Occipital lobe (tissue), 2 donors: ENCODE data around the gene MAZ. TPM values are rescaled to one million over a fixed set of nuclear protein-coding genes. Genes with fewer than 3 reads are reported as not detected.

Source experiments
- DNase-seq: peaks from one replicate; lab custom pipeline; 2025; lab: John Stamatoyannopoulos, UW
- total RNA-seq: library from RNA; depleted of rRNA; stranded (reverse); fragments of >200 nt; gene quantifications from one replicate; pipeline ENCODE4 v1.2.3, GENCODE V29; 2014

The MAZ gene
- total RNA-seq, 1 donor from 2014 or later = 271 TPM

DNA sequence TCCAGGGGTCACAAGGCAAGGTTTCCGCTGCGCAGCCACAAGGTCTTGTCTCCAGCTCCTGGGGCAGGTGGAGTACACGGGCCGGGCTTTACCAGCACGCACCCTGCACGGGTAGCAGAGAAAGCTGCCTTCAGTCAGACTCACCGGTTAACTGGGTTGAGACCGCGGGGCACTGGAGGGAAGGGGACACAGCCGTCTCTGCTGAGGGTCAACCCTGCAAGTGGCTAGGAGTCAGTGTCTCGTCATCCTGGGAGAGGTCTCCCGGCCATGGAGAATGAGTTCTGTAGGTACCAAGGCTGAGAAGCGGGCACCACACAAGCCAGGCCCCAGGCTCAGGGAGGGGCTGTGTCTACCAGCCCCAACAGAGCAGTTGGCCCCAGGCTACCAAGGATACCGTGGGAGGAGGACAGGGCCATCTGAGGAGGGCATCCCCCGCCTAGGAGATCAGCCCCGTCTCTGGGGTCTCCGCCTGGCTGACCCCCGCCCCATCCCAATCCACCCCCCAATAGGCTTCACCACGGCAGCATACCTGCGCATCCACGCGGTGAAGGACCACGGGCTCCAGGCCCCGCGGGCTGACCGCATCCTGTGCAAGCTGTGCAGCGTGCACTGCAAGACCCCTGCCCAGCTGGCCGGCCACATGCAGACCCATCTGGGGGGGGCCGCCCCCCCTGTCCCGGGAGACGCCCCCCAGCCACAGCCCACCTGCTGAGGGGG is 2.9 kb downstream of the MAZ start:
- DNase-seq = no peak

- DNase-seq = no peak
Observed at GRCh38 chr16:29809850-29810698, 3.7 kb downstream of the MAZ start.

GRCh38 chr16:29810699-29811169 is 4.4 kb downstream of the MAZ start:
- DNase-seq = no peak

- DNase-seq = peak; percentile 88
Observed at GRCh38 chr16:29811170-29811895, 5.0 kb downstream of the MAZ start.

GRCh38 chr16:29811896-29812665 is 5.8 kb downstream of the MAZ start, which contains the start of gene PRRT2:
TSS of gene PRRT2 (plus strand) at chr16:29812193. CDS start at chr16:29813055, 862 bp downstream.
- peak; percentile 55 for DNase-seq

DNA sequence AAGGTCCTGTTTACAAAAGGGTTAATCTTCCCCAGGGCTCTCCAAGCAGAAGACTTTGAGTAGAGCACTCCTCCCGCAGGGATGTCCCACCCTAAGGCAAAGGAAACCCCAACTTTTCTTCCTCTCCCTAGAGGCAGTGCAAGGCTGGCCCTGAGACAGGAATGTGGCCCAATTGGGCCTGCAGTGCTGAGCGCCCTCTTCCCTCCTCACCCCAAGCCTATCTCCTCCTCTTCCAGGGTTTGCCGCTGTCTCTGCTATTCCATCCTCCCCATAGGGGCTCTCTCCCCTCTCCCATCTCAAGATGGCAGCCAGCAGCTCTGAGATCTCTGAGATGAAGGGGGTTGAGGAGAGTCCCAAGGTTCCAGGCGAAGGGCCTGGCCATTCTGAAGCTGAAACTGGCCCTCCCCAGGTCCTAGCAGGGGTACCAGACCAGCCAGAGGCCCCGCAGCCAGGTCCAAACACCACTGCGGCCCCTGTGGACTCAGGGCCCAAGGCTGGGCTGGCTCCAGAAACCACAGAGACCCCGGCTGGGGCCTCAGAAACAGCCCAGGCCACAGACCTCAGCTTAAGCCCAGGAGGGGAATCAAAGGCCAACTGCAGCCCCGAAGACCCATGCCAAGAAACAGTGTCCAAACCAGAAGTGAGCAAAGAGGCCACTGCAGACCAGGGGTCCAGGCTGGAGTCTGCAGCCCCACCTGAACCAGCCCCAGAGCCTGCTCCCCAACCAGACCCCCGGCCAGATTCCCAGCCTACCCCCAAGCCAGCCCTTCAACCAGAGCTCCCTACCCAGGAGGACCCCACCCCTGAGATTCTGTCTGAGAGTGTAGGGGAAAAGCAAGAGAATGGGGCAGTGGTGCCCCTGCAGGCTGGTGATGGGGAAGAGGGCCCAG is 6.7 kb downstream of the MAZ start:
- no peak for DNase-seq

DNA sequence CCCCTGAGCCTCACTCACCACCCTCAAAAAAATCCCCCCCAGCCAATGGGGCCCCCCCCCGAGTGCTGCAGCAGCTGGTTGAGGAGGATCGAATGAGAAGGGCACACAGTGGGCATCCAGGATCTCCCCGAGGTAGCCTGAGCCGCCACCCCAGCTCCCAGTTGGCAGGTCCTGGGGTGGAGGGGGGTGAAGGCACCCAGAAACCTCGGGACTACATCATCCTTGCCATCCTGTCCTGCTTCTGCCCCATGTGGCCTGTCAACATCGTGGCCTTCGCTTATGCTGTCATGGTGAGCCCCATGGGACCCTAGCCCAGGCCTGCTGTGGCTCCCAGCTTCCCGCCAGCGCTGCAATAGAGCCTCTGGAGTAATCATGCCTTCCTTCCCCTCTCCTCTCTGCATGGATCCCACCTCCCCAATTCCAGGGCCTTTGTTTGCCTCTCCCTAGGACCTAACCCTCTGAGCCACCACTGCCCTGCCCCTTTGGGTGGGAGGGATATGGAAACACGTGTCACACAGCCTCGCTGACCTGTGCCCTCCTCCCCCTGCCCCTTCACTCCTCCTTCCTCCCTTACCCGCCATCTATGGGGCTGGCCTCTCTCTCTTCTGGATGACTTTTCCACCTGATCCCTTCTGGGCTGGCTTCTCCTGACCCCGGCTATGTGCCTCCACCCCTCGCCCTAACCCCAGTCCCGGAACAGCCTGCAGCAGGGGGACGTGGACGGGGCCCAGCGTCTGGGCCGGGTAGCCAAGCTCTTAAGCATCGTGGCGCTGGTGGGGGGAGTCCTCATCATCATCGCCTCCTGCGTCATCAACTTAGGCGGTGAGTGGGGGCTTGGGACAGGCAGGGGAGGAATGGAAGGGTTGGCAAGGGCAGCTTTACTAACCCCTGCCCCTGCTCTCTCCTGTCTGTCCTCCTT is 7.6 kb downstream of the MAZ start:
- DNase-seq = no peak

GRCh38 chr16:29814592-29814991 is 8.3 kb downstream of the MAZ start:
- DNase-seq = no peak

- DNase-seq = no peak
Observed at GRCh38 chr16:29815032-29815721, 8.8 kb downstream of the MAZ start.

GRCh38 chr16:29815793-29816693 is 9.7 kb downstream of the MAZ start, which contains the start of gene PAGR1:
TSS of gene PAGR1 (plus strand) at chr16:29816152. CDS start at chr16:29816526, 374 bp downstream.
- DNase-seq = peak; percentile 98

- DNase-seq = peak; percentile 41
Observed at GRCh38 chr16:29816694-29817441, 10.5 kb downstream of the MAZ start.

DNA sequence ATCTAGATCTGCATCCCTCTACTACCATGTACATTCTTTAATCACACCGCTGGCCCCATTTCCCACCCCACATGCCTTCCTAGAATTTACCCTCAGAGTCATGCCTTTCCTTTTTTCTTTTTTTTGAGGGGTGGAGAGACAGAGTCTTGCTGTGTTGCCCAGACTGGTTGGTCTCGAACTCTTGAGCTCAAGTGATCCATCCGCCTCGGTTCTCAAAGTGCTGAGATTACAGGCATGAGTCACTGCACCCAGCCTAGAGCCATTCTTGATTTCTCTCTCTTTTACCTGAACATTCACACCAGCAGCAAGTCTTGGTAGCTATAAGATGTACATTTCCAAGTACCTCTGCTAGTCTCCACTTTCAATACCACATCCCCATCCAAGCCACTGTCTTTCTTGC is 11.8 kb downstream of the MAZ start:
- no peak for DNase-seq

DNA sequence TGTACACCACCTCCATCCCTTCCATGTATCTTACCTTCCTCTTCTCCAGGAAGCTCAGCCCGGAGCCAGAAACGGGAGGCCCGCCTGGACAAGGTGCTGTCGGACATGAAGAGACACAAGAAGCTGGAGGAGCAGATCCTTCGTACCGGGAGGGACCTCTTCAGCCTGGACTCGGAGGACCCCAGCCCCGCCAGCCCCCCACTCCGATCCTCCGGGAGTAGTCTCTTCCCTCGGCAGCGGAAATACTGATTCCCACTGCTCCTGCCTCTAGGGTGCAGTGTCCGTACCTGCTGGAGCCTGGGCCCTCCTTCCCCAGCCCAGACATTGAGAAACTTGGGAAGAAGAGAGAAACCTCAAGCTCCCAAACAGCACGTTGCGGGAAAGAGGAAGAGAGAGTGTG is 13.2 kb downstream of the MAZ start:
- no peak for DNase-seq

DNA sequence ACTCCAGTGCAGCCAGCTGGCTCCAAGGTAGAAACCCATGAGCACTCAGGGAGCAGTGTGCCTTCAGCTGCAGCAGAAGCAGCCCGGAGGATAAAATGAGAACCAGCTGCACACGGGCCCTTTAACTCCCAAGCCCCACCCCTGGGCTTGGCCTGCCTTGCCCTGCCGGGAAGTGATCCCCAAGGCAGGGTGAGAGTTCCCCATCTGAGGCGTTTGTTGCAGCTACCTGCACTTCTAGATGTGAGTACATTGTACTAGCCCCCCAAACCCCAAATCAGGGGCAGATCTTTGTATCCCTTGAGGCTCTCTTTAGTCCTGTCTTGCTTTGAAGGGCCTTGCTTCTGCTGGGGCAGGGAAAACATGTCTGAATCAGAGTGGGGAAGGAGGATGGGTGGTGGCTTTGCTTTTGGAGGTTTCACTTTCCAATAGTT is 14.0 kb downstream of the MAZ start, which contains the start of gene MVP:
Gene MVP (plus strand): TSS at position 192 of the 431 bp plus-strand sequence. CDS start 10,088 bp downstream, outside the sequence.
- peak; percentile 27 for DNase-seq

GRCh38 chr16:29820730-29821642 is 14.7 kb downstream of the MAZ start:
- DNase-seq = no peak
